Activated CD4-positive, CD25-positive, alpha-beta regulatory T cell treated with anti-CD3 and anti-CD28 coated beads, Interleukin-2, amount 50 U/mL, for 24 hours (primary cell): ENCODE measurements around the gene HOMER3.
"Not testable (repeated sequence)": the region's sequence is repeated elsewhere in the genome, so short reads cannot be mapped to it uniquely, and the experiment has no call there.

Experiments
- ATAC-seq, 2 donors: fragments of 150-1000 bp; cut with Tn5 transposase; one replicate each; pipeline ENCODE4 v1.10.0; 2021; ENCODE audit warnings: mild to moderate bottlenecking in 1 of 2, moderate library complexity in 1 of 2

The HOMER3 gene

GRCh38 chr19:18922228-18922985, 18.6 kb downstream of the HOMER3 start:
- no peak for ATAC-seq

GRCh38 chr19:18921593-18921992, 19.4 kb downstream of the HOMER3 start:
- no peak for ATAC-seq

GRCh38 chr19:18920400-18920799, 20.6 kb downstream of the HOMER3 start:
- ATAC-seq, result no peak

GRCh38 chr19:18919900-18920214, 21.2 kb downstream of the HOMER3 start:
- ATAC-seq, result no peak

GRCh38 chr19:18919086-18919899, 21.7 kb downstream of the HOMER3 start, which contains the start of the genes COPE and DDX49:
COPE (minus strand) TSS chr19:18919387; CDS start chr19:18919348, 39 bp downstream.
DDX49 (plus strand) TSS chr19:18919715; CDS start chr19:18919742, 27 bp downstream.
- peak; percentile 94 to 97 for ATAC-seq

GRCh38 chr19:18917593-18917992, 23.4 kb downstream of the HOMER3 start:
- not testable (repeated sequence) for ATAC-seq

- ATAC-seq, result no peak
Observed at GRCh38 chr19:18915639-18916038, 25.4 kb downstream of the HOMER3 start.

GRCh38 chr19:18913466-18913865, 27.6 kb downstream of the HOMER3 start:
- no peak for ATAC-seq

- ATAC-seq, result no peak
Observed at GRCh38 chr19:18912933-18913332, 28.1 kb downstream of the HOMER3 start.

GRCh38 chr19:18910801-18911436, 30.1 kb downstream of the HOMER3 start:
- no peak for ATAC-seq

GRCh38 chr19:18910010-18910409, 31.0 kb downstream of the HOMER3 start:
- no peak for ATAC-seq

- no peak for ATAC-seq
Observed at GRCh38 chr19:18908917-18909619, 31.9 kb downstream of the HOMER3 start.

- no peak for ATAC-seq
Observed at GRCh38 chr19:18906605-18907519, 34.2 kb downstream of the HOMER3 start.

GRCh38 chr19:18905513-18906236, 35.3 kb downstream of the HOMER3 start:
- ATAC-seq, result no peak

GRCh38 chr19:18905058-18905456, 36.0 kb downstream of the HOMER3 start:
- ATAC-seq, result no peak

- no peak for ATAC-seq
Observed at GRCh38 chr19:18904334-18905057, 36.5 kb downstream of the HOMER3 start.

- no peak for ATAC-seq
Observed at GRCh38 chr19:18903156-18904037, 37.6 kb downstream of the HOMER3 start.

- ATAC-seq, result not testable (repeated sequence)
Observed at GRCh38 chr19:18902519-18902918, 38.5 kb downstream of the HOMER3 start.

GRCh38 chr19:18901491-18901890, 39.5 kb downstream of the HOMER3 start:
- no peak for ATAC-seq
